ENCODE results near the gene SRRM2. TPM values are rescaled to one million over a fixed set of nuclear protein-coding genes. Genes with fewer than 3 reads are reported as not detected.
A peak's percentile ranks its signal among the peaks of the same experiment; 100 is the strongest.

The SRRM2 gene
- total RNA-seq, 1 donor from 2014 or later: 409 TPM

- Histone ChIP-seq H3K79me2 (ENCODE audit: insufficient read depth, low read length) (peaks cover 85% of the 10 kb centered on the region), H3K36me3 (ENCODE audit: insufficient read depth, low read length) (peaks cover 36% of the 10 kb centered on the region), H2AFZ (ENCODE audit: low read depth, low read length) (no peak overlapping the region), H3K4me1 (ENCODE audit: insufficient read depth, low read length) (peaks cover 25% of the 10 kb centered on the region), H3K9me3 (ENCODE audit: insufficient read depth, low read depth, low read length) (no peaks in the 10 kb centered on the region), H3K27me3 (ENCODE audit: insufficient read depth, low read length) (no peaks in the 10 kb centered on the region), H4K20me1 (ENCODE audit: insufficient read depth, low read length) (peaks cover 72% of the 10 kb centered on the region), H3K27ac (ENCODE audit: low read depth, low read length) (no peak overlapping the region), H3K4me2 (ENCODE audit: low read length) (peak overlapping the region; percentile 96), H3K4me3 (ENCODE audit: insufficient read depth, low read depth, low read length) (peak overlapping the region; percentile 85), H3K9ac (ENCODE audit: low read length) (peak overlapping the region; percentile 90)
- Mint-ChIP-seq H3K9me3 (ENCODE audit: unreplicated experiment) (no peaks in the 10 kb centered on the region), H3K4me3 (ENCODE audit: unreplicated experiment) (peak overlapping the region; percentile 92), H3K4me1 (ENCODE audit: low read depth, unreplicated experiment) (peaks cover 34% of the 10 kb centered on the region), H3K27ac (ENCODE audit: unreplicated experiment) (peak overlapping the region; percentile 91), H3K27me3 (ENCODE audit: low read depth, unreplicated experiment) (no peaks in the 10 kb centered on the region), H3K36me3 (ENCODE audit: low read depth, unreplicated experiment) (peaks cover 20% of the 10 kb centered on the region)
- TF ChIP-seq CTCF (IDR thresholded peaks at IDR 0.05; ENCODE audit: insufficient read depth, low read depth, low read length) (no peak), EZH2 (IDR thresholded peaks at IDR 0.05; ENCODE audit: insufficient read depth, low read length) (no peak)
- DNase-seq (ENCODE audit: low read depth) (no peak), FAIRE-seq (no peak)
These were observed 2.7 kb downstream of the SRRM2 start for GRCh38 chr16:2755158-2755557.

- Mint-ChIP-seq H3K4me3 (ENCODE audit: unreplicated experiment) (peak overlapping the region; percentile 68), H3K9me3 (ENCODE audit: unreplicated experiment) (no peaks in the 10 kb centered on the region), H3K36me3 (ENCODE audit: low read depth, unreplicated experiment) (peaks cover 29% of the 10 kb centered on the region), H3K27ac (ENCODE audit: unreplicated experiment) (peak overlapping the region; percentile 70), H3K27me3 (ENCODE audit: low read depth, unreplicated experiment) (no peaks in the 10 kb centered on the region), H3K4me1 (ENCODE audit: low read depth, unreplicated experiment) (peaks cover 29% of the 10 kb centered on the region)
- no peak for FAIRE-seq
- Histone ChIP-seq H3K9me3 (ENCODE audit: insufficient read depth, low read depth, low read length) (no peaks in the 10 kb centered on the region), H3K27me3 (ENCODE audit: insufficient read depth, low read length) (no peaks in the 10 kb centered on the region), H3K4me2 (ENCODE audit: low read length) (peak overlapping the region; percentile 96), H3K4me3 (ENCODE audit: insufficient read depth, low read depth, low read length) (no peak overlapping the region), H3K79me2 (ENCODE audit: insufficient read depth, low read length) (peaks cover 90% of the 10 kb centered on the region), H4K20me1 (ENCODE audit: insufficient read depth, low read length) (peaks cover 85% of the 10 kb centered on the region), H3K27ac (ENCODE audit: low read depth, low read length) (no peak overlapping the region), H3K36me3 (ENCODE audit: insufficient read depth, low read length) (peaks cover 49% of the 10 kb centered on the region), H2AFZ (ENCODE audit: low read depth, low read length) (no peak overlapping the region), H3K9ac (ENCODE audit: low read length) (no peak overlapping the region), H3K4me1 (ENCODE audit: insufficient read depth, low read length) (peaks cover 23% of the 10 kb centered on the region)
- no peak for DNase-seq (ENCODE audit: low read depth)
- TF ChIP-seq CTCF (IDR thresholded peaks at IDR 0.05; ENCODE audit: insufficient read depth, low read depth, low read length) (no peak), EZH2 (IDR thresholded peaks at IDR 0.05; ENCODE audit: insufficient read depth, low read length) (no peak)
These were observed 4.0 kb downstream of the SRRM2 start for GRCh38 chr16:2756288-2757015.

- no peaks in the 10 kb centered on the region for H3K27me3 Mint-ChIP-seq (ENCODE audit: low read depth, unreplicated experiment)
- no peak for FAIRE-seq
- H3K9me3 ChIP-seq (ENCODE audit: insufficient read depth, low read depth, low read length): no peaks in the 10 kb centered on the region
- H3K36me3 ChIP-seq (ENCODE audit: insufficient read depth, low read length): peaks cover 58% of the 10 kb centered on the region
- H2AFZ ChIP-seq (ENCODE audit: low read depth, low read length): no peak overlapping the region
- no peaks in the 10 kb centered on the region for H3K9me3 Mint-ChIP-seq (ENCODE audit: unreplicated experiment)
- H4K20me1 ChIP-seq (ENCODE audit: insufficient read depth, low read length): peaks cover 94% of the 10 kb centered on the region
- H3K27me3 ChIP-seq (ENCODE audit: insufficient read depth, low read length): no peaks in the 10 kb centered on the region
- no peak for TF ChIP-seq CTCF (IDR thresholded peaks at IDR 0.05; ENCODE audit: insufficient read depth, low read depth, low read length)
- no peak for TF ChIP-seq EZH2 (IDR thresholded peaks at IDR 0.05; ENCODE audit: insufficient read depth, low read length)
- H3K27ac ChIP-seq (ENCODE audit: low read depth, low read length): no peak overlapping the region
- H3K4me1 ChIP-seq (ENCODE audit: insufficient read depth, low read length): peaks cover 17% of the 10 kb centered on the region
- H3K4me1 Mint-ChIP-seq (ENCODE audit: low read depth, unreplicated experiment): peaks cover 29% of the 10 kb centered on the region
- H3K4me3 ChIP-seq (ENCODE audit: insufficient read depth, low read depth, low read length): no peak overlapping the region
- no peak overlapping the region for H3K9ac ChIP-seq (ENCODE audit: low read length)
- H3K4me2 ChIP-seq (ENCODE audit: low read length): no peak overlapping the region
- peak overlapping the region; percentile 43 for H3K4me3 Mint-ChIP-seq (ENCODE audit: unreplicated experiment)
- DNase-seq (ENCODE audit: low read depth): no peak
- no peak overlapping the region for H3K27ac Mint-ChIP-seq (ENCODE audit: unreplicated experiment)
- peaks cover 37% of the 10 kb centered on the region for H3K36me3 Mint-ChIP-seq (ENCODE audit: low read depth, unreplicated experiment)
- H3K79me2 ChIP-seq (ENCODE audit: insufficient read depth, low read length): peaks cover 95% of the 10 kb centered on the region
These were observed 4.9 kb downstream of the SRRM2 start for GRCh38 chr16:2757344-2757743.
